Measurements from ENCODE around the gene ARL8B. TPM values are rescaled to one million over a fixed set of nuclear protein-coding genes. Genes with fewer than 3 reads are reported as not detected.

ARL8B gene
- polyA plus RNA-seq, 1 of the 3 experiments (the other 2 are of a cell fraction) = 21.9 TPM

DNA sequence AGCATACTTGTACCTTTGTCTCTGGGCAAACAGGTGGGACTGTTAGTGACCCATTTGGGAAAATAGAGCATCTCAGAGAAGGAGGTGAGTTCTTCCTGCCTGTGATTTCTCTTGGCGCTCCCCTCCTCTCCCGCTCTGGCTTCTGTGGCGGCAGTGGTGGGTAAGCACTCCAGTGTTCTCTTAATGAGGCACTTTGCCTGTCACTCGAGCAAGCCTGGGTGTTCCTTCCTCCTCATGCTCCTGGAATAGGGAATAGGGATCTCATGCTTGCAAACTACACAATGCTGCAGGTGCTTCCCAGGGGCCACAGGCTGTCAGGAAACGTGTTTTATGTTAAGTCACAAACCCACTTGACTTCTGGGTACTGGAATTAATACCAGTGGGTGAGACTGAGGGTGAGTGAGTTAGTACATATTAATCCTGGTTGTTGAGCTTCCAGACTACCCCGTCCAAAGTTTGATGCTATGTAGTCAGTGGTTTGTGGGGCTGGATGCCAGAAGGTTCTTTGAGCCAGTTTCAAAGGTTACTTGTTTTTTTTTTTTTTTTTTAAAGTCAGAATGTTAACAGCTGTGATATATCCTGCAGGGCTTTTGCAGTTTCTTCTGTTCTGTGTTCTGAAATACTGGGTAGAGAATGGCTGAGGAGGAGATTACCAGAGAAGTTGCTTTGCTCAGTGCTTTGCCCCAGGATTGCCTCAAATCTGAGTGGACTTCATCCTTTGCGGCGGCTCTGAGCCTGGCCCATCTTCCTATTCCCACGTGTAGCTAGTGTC, 95.9 kb downstream of the ARL8B start:
- Histone ChIP-seq H3K4me3 (ENCODE audit: low read depth in 2 of 2, low read length in 1 of 2) (no peak overlapping the region), H3K36me3 (replicated peaks in 1 of 2; ENCODE audit: control insufficient read depth in 1 of 2, insufficient read depth in 2 of 2, low read length in 1 of 2) (peaks cover 15 to 68% of the 10 kb centered on the region in 2 experiments), H3K4me2 (no peak overlapping the region), H4K20me1 (ENCODE audit: insufficient read depth) (no peaks in the 10 kb centered on the region), H3K9me3 (no peaks in the 10 kb centered on the region), H3K4me1 (ENCODE audit: control insufficient read depth in 1 of 2, insufficient read depth in 2 of 2, low read depth in 1 of 2, low read length in 1 of 2) (no peaks in the 10 kb centered on the region; a peak in 1 of 4 replicates), H3K27ac (ENCODE audit: low read depth in 2 of 2, low read length in 1 of 2) (no peak overlapping the region), H2AFZ (ENCODE audit: low read depth) (no peak overlapping the region), H3K9me2 (no peaks in the 10 kb centered on the region), H3K9ac (no peak overlapping the region), H3F3A (replicated peaks; ENCODE audit: insufficient read depth) (no peaks in the 10 kb centered on the region), H3K27me3 (ENCODE audit: insufficient read depth) (no peaks in the 10 kb centered on the region), H3K79me2 (ENCODE audit: insufficient read depth) (no peaks in the 10 kb centered on the region)
- CTCF ChIA-PET = no interaction called here
- TF ChIP-seq SMC3 (IDR thresholded peaks at IDR 0.05; ENCODE audit: low read depth, low read length) = no peak
- TF ChIP-seq RFX5 (IDR thresholded peaks at IDR 0.05; ENCODE audit: low read length) = no peak
- no peak for TF ChIP-seq SIN3A (IDR thresholded peaks at IDR 0.05; ENCODE audit: borderline replicate concordance, low read depth, low read length)
- TF ChIP-seq, protein P1, sequence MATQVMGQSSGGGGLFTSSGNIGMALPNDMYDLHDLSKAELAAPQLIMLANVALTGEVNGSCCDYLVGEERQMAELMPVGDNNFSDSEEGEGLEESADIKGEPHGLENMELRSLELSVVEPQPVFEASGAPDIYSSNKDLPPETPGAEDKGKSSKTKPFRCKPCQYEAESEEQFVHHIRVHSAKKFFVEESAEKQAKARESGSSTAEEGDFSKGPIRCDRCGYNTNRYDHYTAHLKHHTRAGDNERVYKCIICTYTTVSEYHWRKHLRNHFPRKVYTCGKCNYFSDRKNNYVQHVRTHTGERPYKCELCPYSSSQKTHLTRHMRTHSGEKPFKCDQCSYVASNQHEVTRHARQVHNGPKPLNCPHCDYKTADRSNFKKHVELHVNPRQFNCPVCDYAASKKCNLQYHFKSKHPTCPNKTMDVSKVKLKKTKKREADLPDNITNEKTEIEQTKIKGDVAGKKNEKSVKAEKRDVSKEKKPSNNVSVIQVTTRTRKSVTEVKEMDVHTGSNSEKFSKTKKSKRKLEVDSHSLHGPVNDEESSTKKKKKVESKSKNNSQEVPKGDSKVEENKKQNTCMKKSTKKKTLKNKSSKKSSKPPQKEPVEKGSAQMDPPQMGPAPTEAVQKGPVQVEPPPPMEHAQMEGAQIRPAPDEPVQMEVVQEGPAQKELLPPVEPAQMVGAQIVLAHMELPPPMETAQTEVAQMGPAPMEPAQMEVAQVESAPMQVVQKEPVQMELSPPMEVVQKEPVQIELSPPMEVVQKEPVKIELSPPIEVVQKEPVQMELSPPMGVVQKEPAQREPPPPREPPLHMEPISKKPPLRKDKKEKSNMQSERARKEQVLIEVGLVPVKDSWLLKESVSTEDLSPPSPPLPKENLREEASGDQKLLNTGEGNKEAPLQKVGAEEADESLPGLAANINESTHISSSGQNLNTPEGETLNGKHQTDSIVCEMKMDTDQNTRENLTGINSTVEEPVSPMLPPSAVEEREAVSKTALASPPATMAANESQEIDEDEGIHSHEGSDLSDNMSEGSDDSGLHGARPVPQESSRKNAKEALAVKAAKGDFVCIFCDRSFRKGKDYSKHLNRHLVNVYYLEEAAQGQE (IDR thresholded peaks at IDR 0.05; ENCODE audit: low read depth, low read length) = no peak
- no peak for TF ChIP-seq EP300 (IDR thresholded peaks at IDR 0.05; ENCODE audit: borderline replicate concordance in 1 of 2, low read depth in 1 of 2, low read length in 1 of 2)
- TF ChIP-seq TAF1 (IDR thresholded peaks at IDR 0.05; ENCODE audit: borderline replicate concordance, low read depth, low read length) = no peak
- TF ChIP-seq GATA2 (CRISPR knock-in tag; IDR thresholded peaks at IDR 0.05) = no peak
- TF ChIP-seq POLR2AphosphoS5 (IDR thresholded peaks at IDR 0.05; ENCODE audit: low read depth, low read length) = no peak
- TF ChIP-seq NFIC (IDR thresholded peaks at IDR 0.05; ENCODE audit: borderline replicate concordance) = no peak
- no peak for TF ChIP-seq MXI1 (IDR thresholded peaks at IDR 0.05; ENCODE audit: low read depth, low read length)
- no peak for TF ChIP-seq CHD2 (IDR thresholded peaks at IDR 0.05; ENCODE audit: low read length, partially characterized antibody)
- TF ChIP-seq RXRA (IDR thresholded peaks at IDR 0.05; ENCODE audit: borderline replicate concordance, low read depth) = no peak
- no peak for TF ChIP-seq NRF1 (IDR thresholded peaks at IDR 0.05; ENCODE audit: low read depth, low read length)
- TF ChIP-seq FOXM1 (IDR thresholded peaks at IDR 0.05; ENCODE audit: low read depth) = no peak
- no peak for TF ChIP-seq TCF12 (IDR thresholded peaks at IDR 0.05)
- TF ChIP-seq, protein P2, sequence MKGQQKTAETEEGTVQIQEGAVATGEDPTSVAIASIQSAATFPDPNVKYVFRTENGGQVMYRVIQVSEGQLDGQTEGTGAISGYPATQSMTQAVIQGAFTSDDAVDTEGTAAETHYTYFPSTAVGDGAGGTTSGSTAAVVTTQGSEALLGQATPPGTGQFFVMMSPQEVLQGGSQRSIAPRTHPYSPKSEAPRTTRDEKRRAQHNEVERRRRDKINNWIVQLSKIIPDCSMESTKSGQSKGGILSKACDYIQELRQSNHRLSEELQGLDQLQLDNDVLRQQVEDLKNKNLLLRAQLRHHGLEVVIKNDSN (IDR thresholded peaks at IDR 0.05; ENCODE audit: borderline replicate concordance, low read depth) = no peak
- TF ChIP-seq, protein P3, sequence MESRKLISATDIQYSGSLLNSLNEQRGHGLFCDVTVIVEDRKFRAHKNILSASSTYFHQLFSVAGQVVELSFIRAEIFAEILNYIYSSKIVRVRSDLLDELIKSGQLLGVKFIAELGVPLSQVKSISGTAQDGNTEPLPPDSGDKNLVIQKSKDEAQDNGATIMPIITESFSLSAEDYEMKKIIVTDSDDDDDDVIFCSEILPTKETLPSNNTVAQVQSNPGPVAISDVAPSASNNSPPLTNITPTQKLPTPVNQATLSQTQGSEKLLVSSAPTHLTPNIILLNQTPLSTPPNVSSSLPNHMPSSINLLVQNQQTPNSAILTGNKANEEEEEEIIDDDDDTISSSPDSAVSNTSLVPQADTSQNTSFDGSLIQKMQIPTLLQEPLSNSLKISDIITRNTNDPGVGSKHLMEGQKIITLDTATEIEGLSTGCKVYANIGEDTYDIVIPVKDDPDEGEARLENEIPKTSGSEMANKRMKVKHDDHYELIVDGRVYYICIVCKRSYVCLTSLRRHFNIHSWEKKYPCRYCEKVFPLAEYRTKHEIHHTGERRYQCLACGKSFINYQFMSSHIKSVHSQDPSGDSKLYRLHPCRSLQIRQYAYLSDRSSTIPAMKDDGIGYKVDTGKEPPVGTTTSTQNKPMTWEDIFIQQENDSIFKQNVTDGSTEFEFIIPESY (IDR thresholded peaks at IDR 0.05; ENCODE audit: borderline replicate concordance, low read depth) = no peak
- WGBS (ENCODE audit: low lambda C conversion rate) = 91% methylated on average over 9 of the region's 9 CpGs
- no peak for DNase-seq
- POLR2A ChIA-PET = interaction anchor here (0.7 kb wide), 1 partner anchor 256 kb away, joined by 3 read pairs; no protein-coding TSS in a partner anchor
